GM23338 (cell line): ENCODE data around the gene CLEC17A. TPM values are rescaled to one million over a fixed set of nuclear protein-coding genes. Genes with fewer than 3 reads are reported as not detected.
A peak's percentile ranks its signal among the peaks of the same experiment; 100 is the strongest.

Source experiments
- ATAC-seq: fragments of 200-7000 bp; cut with Tn5 transposase; 3 replicates; pipeline ENCODE4 v1.9.1; 2020
- DNase-seq: peaks from one replicate; pipeline ENCODE4 v3.0.0-alpha.2; 2015; ENCODE audit warnings: low spot score
- H2AFZ ChIP-seq: fragments of 200-600 bp; sonication (generic); 2 replicates; pipeline ENCODE4 v1.8.0; 2016; ENCODE audit warnings: antibody characterized with exemption, mild to moderate bottlenecking, moderate library complexity
- H3F3A ChIP-seq: fragments of 200-600 bp; sonication (generic); replicated peaks from 2 replicates; pipeline ENCODE4 v1.8.0; 2017; ENCODE audit warnings: antibody characterized with exemption, mixed run types, low read depth
- H3K27ac ChIP-seq: fragments of 200-600 bp; sonication (generic); 2 replicates; pipeline ENCODE4 v1.6.1; 2016; ENCODE audit warnings: low read depth
- H3K27me3 ChIP-seq: fragments of 200-600 bp; sonication (generic); 2 replicates; pipeline ENCODE4 v1.8.0; 2016; ENCODE audit warnings: mild to moderate bottlenecking, mixed run types, moderate library complexity; ENCODE audit not compliant: insufficient read depth
- H3K36me3 ChIP-seq: fragments of 200-600 bp; sonication (generic); 2 replicates; pipeline ENCODE4 v1.8.0; 2016; ENCODE audit warnings: mild to moderate bottlenecking; ENCODE audit not compliant: insufficient read depth
- H3K4me1 ChIP-seq: fragments of 200-600 bp; sonication (generic); 2 replicates; pipeline ENCODE4 v1.8.0; 2016; ENCODE audit warnings: mild to moderate bottlenecking, moderate library complexity; ENCODE audit not compliant: insufficient read depth
- H3K4me2 ChIP-seq: fragments of 200-600 bp; sonication (generic); 2 replicates; pipeline ENCODE4 v1.7.1; 2017; ENCODE audit warnings: mixed run types
- H3K4me3 ChIP-seq: fragments of 200-600 bp; sonication (generic); 2 replicates; pipeline ENCODE4 v1.6.1; 2016; ENCODE audit warnings: mixed run types
- H3K79me2 ChIP-seq: fragments of 200-600 bp; sonication (generic); replicated peaks from 2 replicates; pipeline ENCODE4 v1.8.0; 2017; ENCODE audit warnings: mild to moderate bottlenecking; ENCODE audit not compliant: insufficient read depth
- H3K9me2 ChIP-seq: fragments of 200-600 bp; sonication (generic); 2 replicates; pipeline ENCODE4 v1.8.0; 2017; ENCODE audit not compliant: insufficient read depth
- H4K20me1 ChIP-seq: fragments of 200-600 bp; sonication (generic); replicated peaks from 2 replicates; pipeline ENCODE4 v1.8.0; 2017; ENCODE audit warnings: mild to moderate bottlenecking; ENCODE audit not compliant: insufficient read depth
- H3K27ac Mint-ChIP-seq: 2 replicates; pipeline ENCODE4 v1.8.0; 2020; ENCODE audit warnings: inconsistent platforms, mild to moderate bottlenecking, moderate library complexity, mixed read lengths
- H3K27me3 Mint-ChIP-seq: 3 replicates; pipeline ENCODE4 v1.8.0; 2022; ENCODE audit warnings: low read depth, mild to moderate bottlenecking, moderate library complexity, mixed read lengths, inconsistent platforms; ENCODE audit not compliant: insufficient read depth, poor library complexity
- H3K36me3 Mint-ChIP-seq: 3 replicates; pipeline ENCODE4 v1.8.0; 2021; ENCODE audit warnings: low read depth, mild to moderate bottlenecking, inconsistent platforms, moderate library complexity, mixed read lengths
- H3K4me1 Mint-ChIP-seq: 3 replicates; pipeline ENCODE4 v1.8.0; 2020; ENCODE audit warnings: mild to moderate bottlenecking, inconsistent platforms, mixed read lengths
- H3K4me3 Mint-ChIP-seq: 3 replicates; pipeline ENCODE4 v1.8.0; 2021; ENCODE audit warnings: moderate library complexity, mild to moderate bottlenecking, inconsistent platforms, mixed read lengths
- H3K9me3 Mint-ChIP-seq: 3 replicates; pipeline ENCODE4 v1.8.0; 2020; ENCODE audit warnings: moderate library complexity, mild to moderate bottlenecking, inconsistent platforms, mixed read lengths
- CTCF ChIP-seq, 2 experiments: fragments of 200-600 bp in 1 of 2; sonication (generic) in 1 of 2; conservative IDR thresholded peaks; 2 replicates each; pipeline versions ENCODE4 v1.5.1 to v1.6.1; 2016 to 2017; ENCODE audit warnings: antibody characterized with exemption in 2 of 2, low read depth in 2 of 2, mild to moderate bottlenecking in 2 of 2, moderate library complexity in 1 of 2
- ETS1 ChIP-seq: IDR thresholded peaks from 2 replicates; pipeline ENCODE4 v1.6.1; 2016; ENCODE audit warnings: antibody characterized with exemption
- EZH2 ChIP-seq: fragments of 200-600 bp; sonication (generic); IDR thresholded peaks from one replicate; pipeline ENCODE4 v1.8.0; 2017; ENCODE audit warnings: antibody characterized with exemption, mild to moderate bottlenecking, low read depth; ENCODE audit not compliant: unreplicated experiment
- EZH2phosphoT487 ChIP-seq: fragments of 200-600 bp; sonication (generic); IDR thresholded peaks from one replicate; pipeline ENCODE4 v1.8.1; 2018; ENCODE audit warnings: antibody characterized with exemption; ENCODE audit not compliant: unreplicated experiment
- JUNB ChIP-seq: IDR thresholded peaks from one replicate; pipeline ENCODE4 v1.6.1; 2016; ENCODE audit warnings: antibody characterized with exemption; ENCODE audit not compliant: unreplicated experiment
- POLR2AphosphoS5 ChIP-seq: IDR thresholded peaks from 2 replicates; pipeline ENCODE4 v1.6.1; 2016; ENCODE audit warnings: antibody characterized with exemption, low read depth
- REST ChIP-seq: IDR thresholded peaks from one replicate; pipeline ENCODE4 v1.6.1; 2018; ENCODE audit warnings: antibody characterized with exemption; ENCODE audit not compliant: unreplicated experiment
- STAT1 ChIP-seq: IDR thresholded peaks from one replicate; pipeline ENCODE4 v1.6.1; 2016; ENCODE audit warnings: antibody characterized with exemption; ENCODE audit not compliant: unreplicated experiment
- ZNF114 ChIP-seq: fragments of 250-450 bp; sonication (Bioruptor Pico); IDR thresholded peaks from 2 replicates; pipeline ENCODE4 v1.5.0; 2020; ENCODE audit warnings: mild to moderate bottlenecking, moderate library complexity
- polyA plus RNA-seq: library from polyadenylated mRNA; unstranded; fragments of >200 nt; fragmentation: Nextera tagmentation; extraction: Ambion mirVana; gene quantifications from 2 replicates; pipeline ENCODE4 v1.2.1, GENCODE V29; 2016
- total RNA-seq: library from RNA; depleted of rRNA; stranded (reverse); fragments of >200 nt; shearing (Covaris generic); gene quantifications from 2 replicates; pipeline ENCODE4 v1.2.3, GENCODE V29; 2014

CLEC17A gene
- total and polyA plus RNA-seq, 2 experiments from 2014 or later: 0.17 TPM; not detected in 1

- no peaks in the 10 kb centered on the region for H3K9me2 ChIP-seq
- no peak overlapping the region for H2AFZ ChIP-seq
- TF ChIP-seq EZH2phosphoT487: no peak
- no peak for TF ChIP-seq POLR2AphosphoS5
- no peak for TF ChIP-seq ETS1
- no peak for TF ChIP-seq REST
- TF ChIP-seq STAT1: no peak
- TF ChIP-seq JUNB: no peak
- no peak for TF ChIP-seq CTCF (conservative IDR thresholded peaks at IDR 0.05; ENCODE audit: low read depth in 2 of 2)
- no peak for TF ChIP-seq EZH2
Observed at GRCh38 chr19:14561249-14561648, 21.6 kb upstream of the CLEC17A start.

GRCh38 chr19:14561847-14562351 is 21.0 kb upstream of the CLEC17A start:
- H3K4me3 Mint-ChIP-seq: no peak overlapping the region
- Histone ChIP-seq H3K9me2 (no peaks in the 10 kb centered on the region), H4K20me1 (peaks cover 4% of the 10 kb centered on the region), H3K79me2 (peaks cover 46% of the 10 kb centered on the region), H3K4me1 (peaks cover 46% of the 10 kb centered on the region), H3F3A (peaks cover 5% of the 10 kb centered on the region; the same call in 1 of the 2 replicates), H3K27me3 (no peaks in the 10 kb centered on the region), H3K4me2 (no peak overlapping the region), H3K4me3 (no peak overlapping the region), H2AFZ (no peak overlapping the region), H3K27ac (peak overlapping the region; percentile 80), H3K36me3 (no peaks in the 10 kb centered on the region; the same call in 1 of the 2 replicates)
- H3K4me1 Mint-ChIP-seq: peaks cover 40% of the 10 kb centered on the region
- peaks cover 3% of the 10 kb centered on the region; the same call in 1 of the 3 replicates for H3K36me3 Mint-ChIP-seq
- peaks cover 15% of the 10 kb centered on the region for H3K27me3 Mint-ChIP-seq
- peak; percentile 6; the same call in 1 of the 3 replicates for ATAC-seq
- peak overlapping the region; percentile 90 for H3K27ac Mint-ChIP-seq
- peak; percentile 49 for DNase-seq
- TF ChIP-seq EZH2: no peak
- TF ChIP-seq POLR2AphosphoS5: no peak
- TF ChIP-seq ZNF114 (CRISPR knock-in tag): no peak
- no peak for TF ChIP-seq STAT1
- TF ChIP-seq EZH2phosphoT487: no peak
- no peak for TF ChIP-seq JUNB
- TF ChIP-seq CTCF (conservative IDR thresholded peaks at IDR 0.05; ENCODE audit: low read depth in 2 of 2): no peak
- no peaks in the 10 kb centered on the region for H3K9me3 Mint-ChIP-seq

More at GRCh38 chr19:14561249-14561648, 21.6 kb upstream of the CLEC17A start:
- Mint-ChIP-seq H3K27ac (no peak overlapping the region), H3K9me3 (no peaks in the 10 kb centered on the region), H3K27me3 (peaks cover 18% of the 10 kb centered on the region), H3K4me3 (no peak overlapping the region), H3K4me1 (peaks cover 42% of the 10 kb centered on the region), H3K36me3 (peaks cover 3% of the 10 kb centered on the region; the same call in 1 of the 3 replicates)
- ATAC-seq (no peak), DNase-seq (no peak)
- Histone ChIP-seq H3K4me1 (peaks cover 46% of the 10 kb centered on the region), H3K4me2 (no peak overlapping the region), H4K20me1 (peaks cover 4% of the 10 kb centered on the region), H3F3A (peaks cover 8% of the 10 kb centered on the region; the same call in 1 of the 2 replicates), H3K27me3 (no peaks in the 10 kb centered on the region), H3K4me3 (no peak overlapping the region), H3K27ac (peak overlapping the region; percentile 80), H3K79me2 (peaks cover 47% of the 10 kb centered on the region), H3K36me3 (no peaks in the 10 kb centered on the region; the same call in 1 of the 2 replicates)
